HUDEP-2 (cell line): ENCODE results near the gene CNTFR.

Source experiments
- DNase-seq, 76 experiments: peaks; one replicate each; lab custom pipeline; 2025; ENCODE audit not compliant: unreplicated experiment in 76 of 76; lab: John Stamatoyannopoulos, UW

CNTFR gene

DNA sequence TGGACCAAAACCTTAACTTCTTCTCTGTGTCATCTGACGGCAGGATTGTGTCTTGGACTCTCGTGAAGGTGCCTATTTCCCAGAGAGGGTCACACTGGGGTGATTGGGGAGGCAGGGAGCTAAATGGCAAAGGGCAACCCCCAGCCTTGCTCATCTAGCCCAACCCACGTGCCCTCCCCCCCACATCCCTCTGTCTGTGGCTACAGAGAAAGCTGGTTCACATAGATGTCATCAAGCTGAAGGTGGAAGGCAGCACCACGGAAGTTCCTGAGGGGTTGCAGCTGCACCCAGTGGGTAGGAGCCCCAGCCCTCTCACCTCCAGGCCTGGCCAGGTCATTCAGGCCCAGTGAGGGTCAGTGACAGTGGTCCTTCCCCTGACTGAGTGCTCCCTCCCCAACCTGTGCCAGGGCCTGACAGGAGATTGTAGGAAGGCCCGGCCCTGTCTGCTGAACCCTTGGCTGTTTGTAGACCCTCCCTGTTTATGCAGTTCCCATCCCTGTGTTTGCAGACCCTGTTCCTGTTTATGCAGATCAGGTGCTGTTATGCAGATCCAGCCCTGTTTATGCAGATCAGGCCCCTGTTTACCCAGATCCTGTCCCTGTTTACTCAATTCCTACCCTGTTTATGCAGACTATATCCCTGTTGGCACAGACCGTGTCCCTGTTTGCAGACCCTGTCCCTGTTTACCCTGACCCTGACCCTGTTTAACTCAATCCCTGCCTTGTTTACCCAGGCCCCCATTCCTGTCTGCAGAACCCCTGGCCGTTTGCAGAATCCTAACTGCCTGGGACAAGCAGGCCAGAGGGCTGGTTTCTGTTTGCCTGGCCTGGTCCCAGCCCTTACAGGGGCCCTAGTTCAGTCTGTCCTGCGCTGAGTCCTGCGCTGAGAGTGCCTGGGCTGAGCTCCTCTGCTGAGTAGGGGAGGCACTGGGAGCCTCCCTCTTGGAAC, 77.1 kb downstream of the CNTFR start:
- DNase-seq = no peak

DNA sequence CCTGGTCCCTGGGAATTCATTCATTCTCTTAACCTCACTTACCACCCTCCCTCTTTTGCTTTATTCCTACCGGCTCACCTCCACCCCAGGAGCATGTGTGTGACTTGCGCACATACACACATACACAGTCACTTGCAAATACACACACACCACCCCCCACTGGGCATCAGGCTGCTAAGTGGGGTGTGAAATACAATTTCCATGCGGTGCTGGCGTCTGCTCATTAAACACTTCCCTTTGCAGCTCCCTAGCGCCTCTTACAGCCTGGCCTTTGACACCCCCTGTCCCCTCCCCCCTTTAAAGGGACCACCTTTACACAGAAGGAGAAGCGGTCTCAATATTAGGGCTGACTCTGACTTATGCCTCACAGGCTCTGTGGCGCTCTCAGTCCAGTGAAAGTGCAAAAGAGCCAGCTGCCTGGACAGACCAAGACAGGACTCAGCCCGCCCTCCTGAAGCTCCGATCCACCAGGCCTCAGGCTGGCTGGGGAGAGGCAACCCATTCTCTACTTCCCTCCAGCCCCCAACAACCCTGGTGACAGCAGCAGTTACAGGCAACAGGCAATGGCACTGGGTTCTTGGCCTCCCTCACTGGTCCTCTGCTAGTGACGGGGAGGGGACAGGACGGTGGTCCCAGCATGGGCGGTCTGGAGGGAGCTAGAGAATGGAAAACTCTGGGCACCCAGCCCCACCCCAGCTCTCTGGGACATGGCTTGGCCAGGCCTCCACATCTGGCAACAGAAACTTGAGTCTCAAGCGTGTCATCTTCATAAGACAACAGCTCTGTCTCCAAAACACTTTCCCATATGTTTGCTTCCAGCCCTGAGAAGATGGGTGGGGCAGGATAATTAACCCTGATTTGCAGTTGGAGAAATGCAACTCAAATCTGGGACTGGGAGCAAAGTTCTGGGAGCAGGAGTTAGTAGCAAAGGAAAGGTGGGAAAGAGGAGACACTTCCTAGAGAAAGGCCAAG, 78.7 kb downstream of the CNTFR start:
- no peak for DNase-seq

DNA sequence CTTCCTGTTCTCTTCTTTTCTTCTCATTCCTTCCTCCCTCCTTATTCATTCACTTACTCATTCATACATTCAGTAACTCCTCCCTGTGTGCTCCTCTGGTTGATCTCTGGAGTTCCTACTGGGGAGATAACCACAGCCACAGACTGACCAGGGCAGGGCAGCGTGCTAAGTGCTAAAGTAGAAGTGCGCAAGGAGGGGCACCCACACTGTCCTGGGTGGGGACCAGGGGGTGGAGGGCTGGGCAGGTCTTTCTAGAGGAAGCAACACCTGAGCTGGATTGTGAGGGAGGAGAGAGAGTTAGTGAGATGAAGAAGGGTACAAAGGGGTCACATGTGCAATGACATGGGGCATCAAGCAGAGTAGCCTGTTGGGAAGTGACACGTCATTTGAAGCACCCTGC, 80.6 kb downstream of the CNTFR start:
- no peak for DNase-seq

DNA sequence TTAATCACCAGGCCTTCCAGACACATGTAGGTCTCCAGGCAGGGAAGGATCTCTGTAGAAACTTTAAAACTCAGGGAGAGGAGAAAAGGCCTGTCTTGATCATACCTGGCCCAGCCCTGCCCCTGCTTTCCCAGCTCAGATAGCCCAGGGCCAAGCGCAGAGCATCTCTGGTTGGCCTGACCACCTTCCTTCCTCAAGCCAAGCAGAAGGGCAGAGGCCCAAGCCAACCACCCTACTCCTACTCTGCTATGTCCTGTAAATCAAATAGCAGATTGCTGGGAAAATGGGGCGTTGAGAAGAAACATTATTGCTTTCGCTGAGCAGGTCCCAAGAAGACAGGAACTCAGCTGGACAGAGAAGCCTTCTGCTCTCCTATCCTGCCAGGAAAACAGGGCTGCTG, 81.1 kb downstream of the CNTFR start:
- no peak for DNase-seq

DNA sequence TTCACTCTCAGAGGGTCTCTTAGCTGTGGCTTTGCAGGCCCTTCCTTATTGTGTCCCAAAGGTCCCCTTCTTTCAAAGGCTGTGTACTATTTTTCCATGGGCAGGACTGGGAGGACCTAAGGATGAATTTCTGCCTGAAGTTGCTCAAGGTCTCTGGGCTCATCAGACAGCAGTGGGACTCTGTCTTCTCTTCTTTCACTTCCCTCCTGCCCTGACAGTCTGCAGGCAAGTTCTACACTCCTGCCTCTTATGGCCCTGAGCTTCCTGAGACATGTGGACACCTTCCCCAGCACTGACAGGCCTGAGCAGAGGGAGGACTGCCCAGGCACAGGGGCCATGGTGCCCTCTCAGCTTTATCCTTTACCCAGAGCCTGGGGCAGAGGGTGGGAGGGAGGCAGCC, 81.6 kb downstream of the CNTFR start:
- no peak for DNase-seq

DNA sequence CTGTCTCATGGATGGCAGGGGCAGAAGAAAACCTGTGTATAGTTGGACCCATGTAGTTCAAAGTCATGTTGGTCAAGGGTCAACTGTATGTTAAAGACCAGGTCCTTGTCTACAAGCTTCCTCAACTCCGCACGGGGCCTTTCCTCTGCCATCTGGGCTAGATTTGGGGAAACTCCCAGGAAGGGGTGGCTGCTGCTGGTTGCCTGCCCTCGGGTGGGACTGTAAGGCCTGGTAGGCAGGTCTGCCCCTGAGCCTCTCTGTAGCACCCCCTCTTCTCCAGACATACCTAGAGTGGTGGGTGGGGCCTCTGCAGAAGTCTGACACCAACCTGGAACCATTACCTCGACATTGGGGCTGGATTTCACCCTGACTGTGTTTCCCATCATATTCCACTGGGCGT, 82.0 kb downstream of the CNTFR start:
- no peak for DNase-seq

DNA sequence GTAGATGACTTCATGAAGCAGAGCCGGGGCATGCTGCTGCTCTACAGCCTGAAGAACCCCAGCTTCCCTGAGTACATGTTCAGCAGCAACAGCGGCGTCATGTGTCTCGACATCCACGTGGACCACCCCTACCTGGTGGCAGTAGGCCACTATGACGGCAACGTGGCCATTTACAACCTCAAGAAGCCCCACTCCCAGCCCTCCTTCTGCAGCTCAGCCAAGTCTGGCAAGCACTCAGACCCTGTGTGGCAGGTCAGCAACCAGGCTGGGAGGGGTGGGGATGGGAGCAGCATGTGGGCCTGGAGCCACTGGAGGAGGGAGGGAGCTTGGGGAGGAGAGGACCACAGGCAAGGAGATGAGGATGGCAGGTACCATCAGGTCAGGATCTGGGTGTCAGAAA, 82.9 kb downstream of the CNTFR start:
- no peak for DNase-seq

DNA sequence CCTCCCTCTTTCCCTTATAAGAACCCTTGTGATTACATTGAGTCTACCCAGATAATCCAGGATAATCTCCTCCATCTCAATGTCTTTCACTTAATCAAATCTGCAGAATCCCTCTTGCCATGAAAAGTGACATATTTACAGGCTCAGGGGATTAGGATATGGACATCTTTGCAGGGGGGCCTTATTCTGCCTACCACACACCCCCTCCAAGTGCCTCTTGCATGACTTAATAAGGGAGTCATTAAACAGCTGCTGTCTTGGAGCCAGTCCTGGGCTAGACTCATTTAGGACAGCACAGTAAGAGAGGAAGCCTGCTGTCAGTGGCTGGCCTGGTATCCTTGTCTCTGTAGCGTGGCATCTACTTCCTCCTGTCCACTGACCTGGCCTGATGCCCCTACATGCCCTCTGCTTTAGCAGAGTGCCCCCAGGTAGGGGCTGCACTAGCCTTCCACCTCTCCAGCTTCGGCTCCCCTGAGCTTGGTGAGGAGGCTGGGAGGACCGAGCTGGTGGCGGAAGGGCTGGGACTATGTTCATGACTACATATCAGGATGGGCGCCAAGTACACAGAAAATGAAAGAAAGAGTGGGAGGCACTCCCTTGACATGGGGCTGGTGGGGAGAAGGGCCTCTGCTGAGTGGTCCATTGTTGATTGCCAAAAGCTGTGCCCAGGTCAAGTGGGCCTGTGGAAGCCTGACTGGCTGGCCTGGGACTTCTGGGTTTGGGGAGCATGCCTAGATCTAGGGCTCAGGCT, 84.0 kb downstream of the CNTFR start:
- DNase-seq = no peak

DNA sequence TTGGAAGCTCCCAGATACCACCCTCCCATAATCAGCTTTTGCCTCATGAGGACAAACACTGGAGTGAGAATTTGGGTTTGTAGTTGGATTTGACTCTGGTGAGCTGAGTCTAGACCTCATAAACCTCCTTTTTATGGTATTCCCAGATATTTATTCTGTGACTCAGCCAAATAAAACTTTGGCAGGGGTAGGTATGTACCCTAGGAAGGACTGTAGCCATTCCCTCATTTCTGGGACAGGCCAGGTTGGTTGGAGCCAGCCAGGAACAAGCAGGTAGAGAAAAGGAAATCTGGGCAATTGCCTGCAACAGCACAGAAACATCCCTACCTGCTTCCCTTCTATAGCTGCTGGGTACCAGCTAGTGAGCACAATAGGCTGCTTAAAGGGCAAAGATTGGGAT, 86.1 kb downstream of the CNTFR start:
- DNase-seq = no peak

DNA sequence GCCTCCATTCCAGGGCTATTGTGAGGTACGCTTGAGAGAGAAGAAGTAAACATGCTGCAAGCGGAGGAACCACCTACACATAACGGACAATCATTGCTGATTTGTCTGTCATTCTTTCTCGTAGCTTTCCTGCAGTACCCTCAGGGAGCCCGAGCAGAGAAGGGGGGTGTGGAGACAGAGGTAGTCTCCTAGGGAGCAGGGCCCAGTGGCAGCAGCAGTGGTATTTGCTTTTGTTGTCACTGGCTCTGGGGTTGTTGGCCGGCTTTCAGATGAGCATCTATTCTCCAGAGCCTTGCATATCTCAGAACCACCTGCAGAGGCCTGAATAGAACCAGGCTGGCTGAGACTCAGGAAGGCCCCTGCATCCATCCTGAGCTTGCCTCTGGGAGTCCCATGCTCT, 86.6 kb downstream of the CNTFR start:
- no peak for DNase-seq

DNA sequence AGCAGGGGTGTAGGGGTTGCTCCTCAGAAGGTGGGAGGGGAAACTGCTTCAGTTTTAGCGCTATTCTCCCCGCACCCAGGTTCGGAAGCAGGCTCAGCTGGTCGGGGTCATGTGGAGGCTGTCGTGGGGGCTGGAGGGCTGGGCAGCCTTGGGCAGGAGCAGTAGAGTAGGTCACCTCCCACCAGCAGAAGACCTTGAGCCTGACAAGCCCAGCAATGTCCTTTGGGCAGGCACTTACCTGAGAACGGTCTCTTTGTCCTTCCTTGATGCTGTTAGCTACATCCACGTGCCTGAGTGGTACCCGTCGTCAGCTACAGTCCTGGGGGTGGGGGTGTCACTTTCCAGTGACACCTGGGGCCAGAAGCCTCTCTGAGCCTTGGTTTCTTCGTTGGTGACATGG, 87.1 kb downstream of the CNTFR start:
- no peak for DNase-seq

DNA sequence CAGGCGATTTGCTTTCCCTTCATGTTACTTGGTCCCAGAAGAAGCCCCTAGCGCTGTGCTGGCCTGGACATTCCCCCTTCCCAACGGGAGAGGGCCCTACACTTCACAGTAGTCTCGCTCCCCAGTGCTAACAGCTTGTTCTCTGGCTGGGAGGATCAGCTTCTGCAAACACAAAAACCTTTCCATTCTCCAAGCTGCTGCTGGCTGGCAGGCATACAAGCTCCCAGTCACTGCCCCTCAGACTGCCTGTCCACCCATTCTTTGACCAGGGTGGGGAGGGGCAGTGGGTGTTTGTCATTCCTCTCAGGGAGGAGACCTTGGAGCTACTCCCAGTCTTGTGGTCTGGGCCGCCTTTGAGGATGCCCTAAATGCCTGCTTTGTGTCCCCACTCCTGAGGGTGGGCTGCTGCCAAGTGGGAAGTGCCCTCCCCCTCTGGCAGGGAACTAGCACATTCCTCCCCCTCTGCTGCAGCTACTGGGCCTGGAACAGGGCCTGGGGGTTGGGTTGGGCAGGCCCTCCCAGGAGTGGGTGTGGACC, 87.6 kb downstream of the CNTFR start:
- DNase-seq = no peak
